B cell (primary cell): ENCODE results near the gene ADPRM. TPM values are rescaled to one million over a fixed set of nuclear protein-coding genes. Genes with fewer than 3 reads are reported as not detected.

Source experiments
- ATAC-seq: fragments of 200-7000 bp; cut with Tn5 transposase; one replicate; pipeline ENCODE4 v1.10.0; 2021; ENCODE audit warnings: low read depth, mild to moderate bottlenecking, moderate number of reproducible peaks, moderate library complexity
- CTCF ChIA-PET: fragments of 350-600 bp; sonication (Branson Sonifier 250); formaldehyde crosslinking; loops from one replicate; lab custom pipeline; 2021; ENCODE audit warnings: antibody characterized with exemption, inconsistent platforms; lab: Charles Lee
- POLR2A ChIA-PET: fragments of 350-600 bp; sonication (Branson Sonifier 250); formaldehyde crosslinking; loops from one replicate; lab custom pipeline; 2021; ENCODE audit warnings: antibody characterized with exemption; lab: Charles Lee
- DNase-seq: peaks from one replicate; pipeline ENCODE4 v3.0.0; 2013
- H2AFZ ChIP-seq: 2 replicates; pipeline ENCODE4 v1.6.1; 2012; ENCODE audit warnings: mild to moderate bottlenecking, low read depth, low read length; ENCODE audit not compliant: insufficient read depth, poor library complexity, severe bottlenecking
- H3K27ac ChIP-seq, 2 donors: 1 replicate in 1 of 2; 2 replicates in 1 of 2; pipeline ENCODE4 v1.5.1; 2012 to 2013; ENCODE audit warnings: low read length in 2 of 2, mild to moderate bottlenecking in 2 of 2, moderate library complexity in 1 of 2
- H3K27me3 ChIP-seq, 4 experiments: fragments of 200-600 bp in 1 of 4; sonication (generic) in 1 of 4; replicated peaks in 1 of 4; 1 replicate in 2 of 4; 2 replicates in 2 of 4; pipeline versions ENCODE4 v1.6.1 to v1.7.0; 2013 to 2016; ENCODE audit warnings: low read length in 3 of 4, mild to moderate bottlenecking in 2 of 4, mixed read lengths in 1 of 4, moderate library complexity in 1 of 4; ENCODE audit not compliant: insufficient read depth in 4 of 4, control insufficient read depth in 3 of 4; ENCODE audit errors: control extremely low read depth in 1 of 4
- H3K36me3 ChIP-seq, 2 experiments: replicated peaks in 1 of 2; 1 replicate in 1 of 2; 2 replicates in 1 of 2; pipeline versions ENCODE4 v1.6.1 to v1.7.1; 2013; ENCODE audit warnings: low read length in 1 of 2; ENCODE audit not compliant: insufficient read depth in 2 of 2, control insufficient read depth in 1 of 2; ENCODE audit errors: control extremely low read depth in 1 of 2, extremely low read depth in 1 of 2
- H3K4me1 ChIP-seq, 2 donors: fragments of 200-600 bp in 1 of 2; sonication (generic) in 1 of 2; 1 replicate in 1 of 2; 2 replicates in 1 of 2; pipeline versions ENCODE4 v1.5.1 to v1.6.1; 2013 to 2017; ENCODE audit warnings: low read length in 2 of 2; ENCODE audit not compliant: control insufficient read depth in 2 of 2, insufficient read depth in 2 of 2
- H3K4me2 ChIP-seq: replicated peaks from 2 replicates; pipeline ENCODE3; 2012; ENCODE audit warnings: mild to moderate bottlenecking, low read depth, low read length; ENCODE audit not compliant: poor library complexity, severe bottlenecking
- H3K4me3 ChIP-seq, 5 experiments: fragments of 200-600 bp in 1 of 5; sonication (generic) in 1 of 5; 1 replicate in 3 of 5; 2 replicates in 2 of 5; pipeline versions ENCODE4 v1.5.1 to v1.7.0; 2011 to 2016; ENCODE audit warnings: low read length in 4 of 5, mild to moderate bottlenecking in 4 of 5, low read depth in 2 of 5, control low read depth in 1 of 5, moderate library complexity in 1 of 5; ENCODE audit not compliant: insufficient read depth in 1 of 5; ENCODE audit errors: control extremely low read depth in 1 of 5, extremely low read depth in 1 of 5
- H3K79me2 ChIP-seq: fragments of 200-600 bp; sonication (generic); one replicate; pipeline ENCODE4 v1.6.0; 2016; ENCODE audit warnings: low read length; ENCODE audit not compliant: control insufficient read depth, insufficient read depth
- H3K9ac ChIP-seq: fragments of 200-600 bp; sonication (generic); 2 replicates; pipeline ENCODE4 v1.6.1; 2017; ENCODE audit warnings: mild to moderate bottlenecking, low read length, moderate library complexity
- H3K9me3 ChIP-seq, 3 donors: one replicate each; pipeline versions ENCODE4 v1.6.1 to v1.7.1; 2013; ENCODE audit warnings: low read length in 2 of 3; ENCODE audit not compliant: control insufficient read depth in 2 of 3, insufficient read depth in 1 of 3; ENCODE audit errors: control extremely low read depth in 1 of 3
- H4K20me1 ChIP-seq: 2 replicates; pipeline ENCODE4 v1.6.0; 2012; ENCODE audit warnings: mild to moderate bottlenecking, low read length; ENCODE audit not compliant: insufficient read depth, control insufficient read depth, poor library complexity, severe bottlenecking
- H3K27ac Mint-ChIP-seq: one replicate; pipeline ENCODE4 v1.8.0; 2021; ENCODE audit warnings: mixed read lengths
- H3K27me3 Mint-ChIP-seq: one replicate; pipeline ENCODE4 v1.8.0; 2021; ENCODE audit warnings: mixed read lengths
- H3K4me1 Mint-ChIP-seq: one replicate; pipeline ENCODE4 v1.8.0; 2021; ENCODE audit warnings: mixed read lengths
- H3K4me3 Mint-ChIP-seq: one replicate; pipeline ENCODE4 v1.8.0; 2021; ENCODE audit warnings: mixed read lengths
- H3K9me3 Mint-ChIP-seq: one replicate; pipeline ENCODE4 v1.8.0; 2022; ENCODE audit warnings: mixed read lengths; ENCODE audit not compliant: insufficient read depth
- CTCF ChIP-seq: fragments of 200-600 bp; IDR thresholded peaks from one replicate; pipeline ENCODE4 v1.8.0; 2022; ENCODE audit warnings: antibody characterized with exemption, mild to moderate bottlenecking
- EZH2 ChIP-seq: IDR thresholded peaks from 2 replicates; pipeline ENCODE4 v1.6.1; 2012; ENCODE audit warnings: borderline replicate concordance, low read depth, mild to moderate bottlenecking, moderate library complexity, low read length; ENCODE audit not compliant: insufficient read depth, poor library complexity, severe bottlenecking
- WGBS: methylation state at CpG from one replicate; pipeline ENCODE4 v1.1.5; 2013; ENCODE audit warnings: missing lambda C conversion rate; ENCODE audit not compliant: insufficient coverage; 5-methylcytosine and 5-hydroxymethylcytosine counted together
- intact Hi-C: fragments of 100-400 bp; cut with micrococcal nuclease; formaldehyde crosslinking; loops from one replicate; pipeline ENCODE4 v1.10.0; 2022
- polyA plus RNA-seq: library from polyadenylated mRNA; depleted of rRNA; stranded (reverse); fragments of >200 nt; gene quantifications from 2 replicates; pipeline ENCODE4 v1.2.3, GENCODE V29; 2012
- total RNA-seq, 2 donors: library from RNA; stranded (reverse); fragments of 120-200 nt in 1 of 2; gene quantifications; 1 replicate in 1 of 2; 2 replicates in 1 of 2; pipeline versions ENCODE4 v1.2.3 to v1.2.4, GENCODE V29; 2013 to 2022

The ADPRM gene
- total and polyA plus RNA-seq, 2 donors (not counting 1 experiment from before 2014, with no cell fraction given) = 24.3 to 29.1 TPM

GRCh38 chr17:10698096-10698818 lies 863 bp downstream of the ADPRM start:
- Mint-ChIP-seq H3K9me3 (no peaks in the 10 kb centered on the region), H3K27ac (peak overlapping the region; percentile 96), H3K4me1 (peaks cover 54% of the 10 kb centered on the region), H3K4me3 (peak overlapping the region; percentile 93), H3K27me3 (no peaks in the 10 kb centered on the region)
- Histone ChIP-seq H3K4me2 (peak overlapping the region; percentile 90), H3K27ac (peak overlapping the region; percentile 81 to 93), H2AFZ (peak overlapping the region; percentile 95), H4K20me1 (no peaks in the 10 kb centered on the region), H3K4me1 (peaks cover 32 to 51% of the 10 kb centered on the region in 2 donors), H3K9ac (peak overlapping the region; percentile 82), H3K4me3 (peak overlapping the region; percentile 78 to 91 (median 84)), H3K27me3 (no peaks in the 10 kb centered on the region), H3K79me2 (peaks cover 83% of the 10 kb centered on the region), H3K36me3 (peaks cover 0 to 22% of the 10 kb centered on the region in 2 experiments), H3K9me3 (no peaks in the 10 kb centered on the region)
- POLR2A ChIA-PET = interaction anchor here (0.6 kb wide), 1 partner anchor 656 kb away, joined by 6 read pairs; no protein-coding TSS in a partner anchor
- DNase-seq (peak; percentile 27), ATAC-seq (no peak)
- intact Hi-C loops = loop anchor here (5.0 kb wide), 1 partner anchor 1299 kb away; the partner anchor contains the start of gene ZNF18
- TF ChIP-seq EZH2 = no peak
- TF ChIP-seq CTCF = no peak
- WGBS = no CpG with 5 or more reads among the region's 18 CpGs
- CTCF ChIA-PET = no interaction called here

GRCh38 chr17:10699856-10700255 lies 2.5 kb downstream of the ADPRM start:
- TF ChIP-seq EZH2 (no peak), CTCF (no peak)
- H3K4me3 Mint-ChIP-seq = peak overlapping the region; percentile 79
- Histone ChIP-seq H3K9me3 (no peaks in the 10 kb centered on the region), H3K27me3 (no peaks in the 10 kb centered on the region), H3K79me2 (peaks cover 91% of the 10 kb centered on the region), H3K4me3 (peak overlapping the region in 1 of 5 experiments; percentile 46), H2AFZ (peak overlapping the region; percentile 50), H3K4me1 (peaks cover 32 to 51% of the 10 kb centered on the region in 2 donors), H3K27ac (peak overlapping the region; percentile 37 to 78), H3K9ac (peak overlapping the region; percentile 38), H3K4me2 (peak overlapping the region; percentile 90), H4K20me1 (no peaks in the 10 kb centered on the region), H3K36me3 (peaks cover 3 to 9% of the 10 kb centered on the region in 2 experiments)
- ChIA-PET POLR2A (no interaction called here), CTCF (interaction anchor here (0.7 to 1.3 kb wide), 3 partner anchors 28 to 145 kb away, joined by 3 to 4 read pairs (median 4); no protein-coding TSS in a partner anchor)
- no peaks in the 10 kb centered on the region for H3K9me3 Mint-ChIP-seq
- no CpG with 5 or more reads among the region's 1 CpG for WGBS
- H3K27me3 Mint-ChIP-seq = no peaks in the 10 kb centered on the region
- H3K27ac Mint-ChIP-seq = peak overlapping the region; percentile 86
- DNase-seq (peak; percentile 38), ATAC-seq (no peak)
- intact Hi-C loops = loop anchor here (5.0 kb wide), 1 partner anchor 1297 kb away; the partner anchor contains the start of gene ZNF18
- H3K4me1 Mint-ChIP-seq = peaks cover 54% of the 10 kb centered on the region
